ENCODE data around the gene REEP6.

- TF ChIP-seq CTCF (IDR thresholded peaks at IDR 0.05; ENCODE audit: insufficient read depth, low read length, poor library complexity, severe bottlenecking): no peak
- TF ChIP-seq EZH2phosphoT487 (conservative IDR thresholded peaks at IDR 0.05; ENCODE audit: low read length): no peak
Observed at GRCh38 chr19:1468274-1468820, 22.6 kb upstream of the REEP6 start.

Measured in SU-DHL-6 (cell line).